MM.1S (cell line): ENCODE data around the gene NUP85.
"Not testable (repeated sequence)": the region's sequence is repeated elsewhere in the genome, so short reads cannot be mapped to it uniquely, and the experiment has no call there.

ENCODE experiments used
- DNase-seq: peaks from one replicate; pipeline ENCODE4 v3.0.0-alpha.2; 2015
- H2AFZ ChIP-seq: fragments of 300-600 bp; sonication (generic); 2 replicates; pipeline ENCODE4 v1.6.0; 2016; ENCODE audit warnings: antibody characterized with exemption, low read length
- H3F3A ChIP-seq: fragments of 300-600 bp; sonication (generic); 2 replicates; pipeline ENCODE4 v1.6.1; 2016; ENCODE audit warnings: mild to moderate bottlenecking, antibody characterized with exemption, low read length, moderate library complexity, mixed read lengths; ENCODE audit not compliant: insufficient read depth
- H3K27ac ChIP-seq: fragments of 300-600 bp; sonication (generic); 2 replicates; pipeline ENCODE4 v1.5.1; 2016; ENCODE audit warnings: mild to moderate bottlenecking, low read length
- H3K27me3 ChIP-seq: fragments of 300-600 bp; sonication (generic); replicated peaks from 2 replicates; pipeline ENCODE4 v1.6.0; 2016; ENCODE audit warnings: low read length; ENCODE audit not compliant: insufficient read depth
- H3K36me3 ChIP-seq: fragments of 300-600 bp; sonication (generic); replicated peaks from 2 replicates; pipeline ENCODE4 v1.6.1; 2016; ENCODE audit warnings: mild to moderate bottlenecking, low read length, mixed read lengths; ENCODE audit not compliant: insufficient read depth
- H3K4me1 ChIP-seq: fragments of 300-600 bp; sonication (generic); 2 replicates; pipeline ENCODE4 v1.6.1; 2016; ENCODE audit warnings: low read length, mixed read lengths
- H3K4me2 ChIP-seq: fragments of 300-600 bp; sonication (generic); 2 replicates; pipeline ENCODE4 v1.6.0; 2016; ENCODE audit warnings: low read depth, low read length
- H3K4me3 ChIP-seq: fragments of 300-600 bp; sonication (generic); 2 replicates; pipeline ENCODE4 v1.5.1; 2016; ENCODE audit warnings: low read length, mixed read lengths
- H3K79me2 ChIP-seq: fragments of 300-600 bp; sonication (generic); 2 replicates; pipeline ENCODE4 v1.6.1; 2016; ENCODE audit warnings: mixed run types, low read length, mixed read lengths
- H3K9ac ChIP-seq: fragments of 300-600 bp; sonication (generic); 2 replicates; pipeline ENCODE4 v1.6.1; 2016; ENCODE audit warnings: low read length, mixed read lengths
- H3K9me2 ChIP-seq: fragments of 300-600 bp; sonication (generic); replicated peaks from 2 replicates; pipeline ENCODE4 v1.6.1; 2016; ENCODE audit warnings: mild to moderate bottlenecking, low read length, mixed read lengths; ENCODE audit not compliant: insufficient read depth
- H3K9me3 ChIP-seq: fragments of 300-600 bp; sonication (generic); replicated peaks from 2 replicates; pipeline ENCODE4 v1.6.1; 2016; ENCODE audit warnings: mild to moderate bottlenecking, low read length, mixed read lengths; ENCODE audit not compliant: insufficient read depth
- H4K20me1 ChIP-seq: fragments of 300-600 bp; sonication (generic); 2 replicates; pipeline ENCODE4 v1.6.1; 2016; ENCODE audit warnings: mild to moderate bottlenecking, low read length, moderate library complexity, mixed read lengths; ENCODE audit not compliant: insufficient read depth
- EZH2 ChIP-seq: fragments of 300-600 bp; sonication (generic); optimal IDR thresholded peaks from 2 replicates; pipeline ENCODE3; 2017; ENCODE audit warnings: low read depth, mild to moderate bottlenecking, antibody characterized with exemption, low read length, mixed read lengths
- EZH2phosphoT487 ChIP-seq: fragments of 300-600 bp; sonication (generic); IDR thresholded peaks from 2 replicates; pipeline ENCODE4 v1.6.1; 2018; ENCODE audit warnings: antibody characterized with exemption, low read length
- TF ChIP-seq, protein P1 (sequence below): fragments of 300-600 bp; sonication (generic); IDR thresholded peaks from 2 replicates; pipeline ENCODE4 v1.5.1; 2016; ENCODE audit warnings: antibody characterized with exemption, low read length, mixed read lengths

The NUP85 gene

DNA sequence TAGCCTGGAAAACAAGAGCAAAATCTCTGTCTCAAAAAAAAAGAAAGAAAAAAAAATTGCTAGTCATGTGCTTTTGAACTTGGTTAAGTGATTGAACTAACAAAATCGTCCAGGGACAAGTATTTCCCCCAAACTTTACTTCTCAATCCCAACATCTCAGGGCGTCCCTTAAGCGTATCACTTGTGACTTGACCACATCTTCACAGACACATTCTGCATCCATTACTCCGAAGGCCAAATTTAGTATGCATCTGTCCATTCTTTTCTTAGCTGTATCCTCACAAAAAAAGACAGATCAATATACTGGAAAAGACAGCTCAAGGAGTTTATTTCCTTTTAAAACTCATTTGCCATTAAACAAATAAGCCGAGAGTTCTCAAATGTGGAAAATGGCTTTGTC lies 45.3 kb upstream of the NUP85 start:
- H3K9me2 ChIP-seq, result no peaks in the 10 kb centered on the region
- H3K36me3 ChIP-seq, result no peaks in the 10 kb centered on the region
- H3K4me3 ChIP-seq, result no peak overlapping the region
- no peak for TF ChIP-seq EZH2phosphoT487
- TF ChIP-seq, protein P1, sequence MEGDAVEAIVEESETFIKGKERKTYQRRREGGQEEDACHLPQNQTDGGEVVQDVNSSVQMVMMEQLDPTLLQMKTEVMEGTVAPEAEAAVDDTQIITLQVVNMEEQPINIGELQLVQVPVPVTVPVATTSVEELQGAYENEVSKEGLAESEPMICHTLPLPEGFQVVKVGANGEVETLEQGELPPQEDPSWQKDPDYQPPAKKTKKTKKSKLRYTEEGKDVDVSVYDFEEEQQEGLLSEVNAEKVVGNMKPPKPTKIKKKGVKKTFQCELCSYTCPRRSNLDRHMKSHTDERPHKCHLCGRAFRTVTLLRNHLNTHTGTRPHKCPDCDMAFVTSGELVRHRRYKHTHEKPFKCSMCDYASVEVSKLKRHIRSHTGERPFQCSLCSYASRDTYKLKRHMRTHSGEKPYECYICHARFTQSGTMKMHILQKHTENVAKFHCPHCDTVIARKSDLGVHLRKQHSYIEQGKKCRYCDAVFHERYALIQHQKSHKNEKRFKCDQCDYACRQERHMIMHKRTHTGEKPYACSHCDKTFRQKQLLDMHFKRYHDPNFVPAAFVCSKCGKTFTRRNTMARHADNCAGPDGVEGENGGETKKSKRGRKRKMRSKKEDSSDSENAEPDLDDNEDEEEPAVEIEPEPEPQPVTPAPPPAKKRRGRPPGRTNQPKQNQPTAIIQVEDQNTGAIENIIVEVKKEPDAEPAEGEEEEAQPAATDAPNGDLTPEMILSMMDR, result no peak
- TF ChIP-seq EZH2, result no peak
- no peak overlapping the region for H3K27ac ChIP-seq
- no peaks in the 10 kb centered on the region for H3K9me3 ChIP-seq
- no peaks in the 10 kb centered on the region for H3K79me2 ChIP-seq
- H3K27me3 ChIP-seq, result no peaks in the 10 kb centered on the region
- no peak overlapping the region for H3K9ac ChIP-seq
- H3F3A ChIP-seq, result peaks cover 7% of the 10 kb centered on the region; the same call in 1 of the 2 replicates
- H2AFZ ChIP-seq, result no peak overlapping the region
- no peak overlapping the region for H3K4me2 ChIP-seq
- no peak for DNase-seq
- H4K20me1 ChIP-seq, result no peaks in the 10 kb centered on the region
- H3K4me1 ChIP-seq, result peaks cover 2% of the 10 kb centered on the region; the same call in 1 of the 2 replicates

DNA sequence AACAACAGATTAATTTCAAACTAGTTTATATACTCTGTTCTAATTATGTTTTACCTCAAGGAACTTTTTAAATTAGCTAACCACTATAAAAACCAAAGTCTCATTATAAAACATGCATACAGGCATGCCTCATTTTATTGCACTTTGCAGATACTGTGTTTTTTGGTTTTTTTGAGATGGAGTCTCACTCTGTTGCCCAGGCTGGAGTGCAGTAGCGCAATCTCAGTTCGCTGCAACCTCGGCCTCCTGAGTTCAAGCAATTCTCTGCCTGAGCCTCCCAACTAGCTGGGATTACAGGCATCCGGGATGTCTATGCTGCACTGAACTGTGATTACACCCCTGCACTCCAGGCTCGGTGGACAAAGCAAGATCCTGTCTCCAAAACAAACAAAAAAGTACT lies 42.4 kb upstream of the NUP85 start:
- Histone ChIP-seq H3K27me3 (no peaks in the 10 kb centered on the region), H3K9me2 (no peaks in the 10 kb centered on the region), H3K4me3 (no peak overlapping the region), H3K9me3 (no peaks in the 10 kb centered on the region), H3K4me1 (no peaks in the 10 kb centered on the region), H3F3A (peaks cover 7% of the 10 kb centered on the region; the same call in 1 of the 2 replicates), H2AFZ (no peak overlapping the region), H3K79me2 (no peaks in the 10 kb centered on the region), H3K9ac (no peak overlapping the region), H3K4me2 (no peak overlapping the region), H3K36me3 (peaks cover 9% of the 10 kb centered on the region; the same call in 1 of the 2 replicates), H4K20me1 (no peaks in the 10 kb centered on the region), H3K27ac (no peak overlapping the region)
- TF ChIP-seq EZH2, result no peak
- TF ChIP-seq EZH2phosphoT487, result no peak
- TF ChIP-seq, protein P1, result no peak
- no peak for DNase-seq

DNA sequence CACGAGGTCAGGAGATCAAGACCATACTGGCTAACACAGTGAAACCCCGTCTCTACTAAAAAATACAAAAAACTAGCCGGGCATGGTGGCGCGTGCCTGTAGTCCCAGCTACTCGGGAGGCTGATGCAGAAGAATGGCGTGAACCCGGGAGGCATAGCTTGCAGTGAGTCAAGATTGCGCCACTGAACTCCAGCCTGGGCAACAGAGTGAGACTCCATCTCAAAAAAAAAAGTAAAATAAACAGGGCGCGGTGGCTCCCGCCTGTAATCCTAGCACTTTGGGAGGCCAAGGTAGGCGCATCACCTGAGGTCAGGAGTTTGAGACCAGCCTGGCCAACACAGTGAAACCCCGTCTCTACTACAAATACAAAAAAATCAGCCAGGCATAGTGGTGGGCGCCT lies 40.9 kb upstream of the NUP85 start:
- not testable (repeated sequence) for H3K4me1 ChIP-seq, H3K9me2 ChIP-seq, H3K9ac ChIP-seq, DNase-seq, H3K9me3 ChIP-seq, H3F3A ChIP-seq, H3K27me3 ChIP-seq, H3K79me2 ChIP-seq, H3K4me2 ChIP-seq, H4K20me1 ChIP-seq, H2AFZ ChIP-seq, H3K4me3 ChIP-seq, H3K27ac ChIP-seq
- peaks cover 11% of the 10 kb centered on the region; the same call in 1 of the 2 replicates for H3K36me3 ChIP-seq

DNA sequence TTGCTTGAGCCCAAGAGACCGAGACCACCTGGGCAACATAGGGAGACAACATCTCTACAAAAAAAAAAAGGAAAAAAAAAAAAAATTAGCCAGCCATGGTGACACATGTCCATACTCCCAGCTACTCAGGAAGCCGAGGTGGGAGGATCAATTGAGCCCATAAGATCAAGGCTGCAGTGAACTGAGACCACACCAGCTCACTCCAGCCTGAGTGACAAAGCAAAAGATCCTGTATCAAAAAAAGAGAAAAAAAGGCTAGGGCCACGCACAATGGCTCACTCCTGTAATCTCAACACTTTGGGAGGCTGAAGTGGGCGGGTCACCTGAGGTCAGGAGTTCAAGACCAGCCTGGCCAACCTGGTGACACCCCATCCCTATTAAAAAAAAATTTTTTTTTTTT lies 36.5 kb upstream of the NUP85 start:
- H3K27ac ChIP-seq, result no peak overlapping the region
- no peaks in the 10 kb centered on the region for H3K4me1 ChIP-seq
- H3K36me3 ChIP-seq, result peaks cover 15% of the 10 kb centered on the region
- no peaks in the 10 kb centered on the region for H3K9me2 ChIP-seq
- TF ChIP-seq EZH2phosphoT487, result no peak
- TF ChIP-seq, protein P1, result no peak
- no peak for TF ChIP-seq EZH2
- no peak overlapping the region for H3K9ac ChIP-seq
- peaks cover 47% of the 10 kb centered on the region for H3K79me2 ChIP-seq
- DNase-seq, result no peak
- H3K4me2 ChIP-seq, result no peak overlapping the region
- H2AFZ ChIP-seq, result no peak overlapping the region
- H3F3A ChIP-seq, result peaks cover 8% of the 10 kb centered on the region; the same call in 1 of the 2 replicates
- no peaks in the 10 kb centered on the region for H3K9me3 ChIP-seq
- H4K20me1 ChIP-seq, result peaks cover 3% of the 10 kb centered on the region; the same call in 1 of the 2 replicates
- no peaks in the 10 kb centered on the region for H3K27me3 ChIP-seq
- no peak overlapping the region for H3K4me3 ChIP-seq
